Measurements from ENCODE around the gene DDAH1.
"Not testable (repeated sequence)": the region's sequence is repeated elsewhere in the genome, so short reads cannot be mapped to it uniquely, and the experiment has no call there.

DDAH1 gene

GRCh38 chr1:85465099-85465785 is at the start of gene DDAH1:
Gene DDAH1 (minus strand): TSS chr1:85465159. CDS start chr1:85465045, 114 bp downstream.
- DNase-seq: peak; percentile 66

- not testable (repeated sequence) for DNase-seq
Observed at GRCh38 chr1:85513998-85514397, 49.0 kb upstream of the DDAH1 start.

- no peak for DNase-seq
Observed at GRCh38 chr1:85504417-85504816, 39.5 kb upstream of the DDAH1 start.

GRCh38 chr1:85502625-85503083 is 37.7 kb upstream of the DDAH1 start:
- DNase-seq: no peak

- DNase-seq: no peak
Observed at GRCh38 chr1:85502171-85502570, 37.2 kb upstream of the DDAH1 start.

GRCh38 chr1:85501355-85501898 is 36.5 kb upstream of the DDAH1 start:
- no peak for DNase-seq

GRCh38 chr1:85496941-85497582 is 32.1 kb upstream of the DDAH1 start:
- no peak for DNase-seq

- DNase-seq: peak; percentile 47
Observed at GRCh38 chr1:85495556-85495955, 30.6 kb upstream of the DDAH1 start.

GRCh38 chr1:85494904-85495266 is 29.9 kb upstream of the DDAH1 start:
- DNase-seq: no peak

- DNase-seq: peak; percentile 64
Observed at GRCh38 chr1:85494074-85494903, 29.3 kb upstream of the DDAH1 start.

- no peak for DNase-seq
Observed at GRCh38 chr1:85490270-85490985, 25.5 kb upstream of the DDAH1 start.

GRCh38 chr1:85488126-85488525 is 23.2 kb upstream of the DDAH1 start:
- DNase-seq: no peak

- DNase-seq: no peak
Observed at GRCh38 chr1:85485516-85485915, 20.6 kb upstream of the DDAH1 start.

GRCh38 chr1:85484716-85485115 is 19.8 kb upstream of the DDAH1 start:
- no peak for DNase-seq

GRCh38 chr1:85484264-85484663 is 19.3 kb upstream of the DDAH1 start:
- DNase-seq: no peak

GRCh38 chr1:85481688-85482087 is 16.7 kb upstream of the DDAH1 start:
- no peak for DNase-seq

- no peak for DNase-seq
Observed at GRCh38 chr1:85480566-85480965, 15.6 kb upstream of the DDAH1 start.

GRCh38 chr1:85479491-85479890 is 14.5 kb upstream of the DDAH1 start:
- DNase-seq: no peak

GRCh38 chr1:85478366-85478765 is 13.4 kb upstream of the DDAH1 start:
- DNase-seq: no peak

- no peak for DNase-seq
Observed at GRCh38 chr1:85475055-85475454, 10.1 kb upstream of the DDAH1 start.

GRCh38 chr1:85473390-85473789 is 8.4 kb upstream of the DDAH1 start:
- DNase-seq: no peak

- DNase-seq: no peak
Observed at GRCh38 chr1:85471558-85471957, 6.6 kb upstream of the DDAH1 start.

- not testable (repeated sequence) for DNase-seq
Observed at GRCh38 chr1:85470130-85470529, 5.2 kb upstream of the DDAH1 start.
